ENCODE measurements around the gene MAPT. TPM values are rescaled to one million over a fixed set of nuclear protein-coding genes. Genes with fewer than 3 reads are reported as not detected.

Gene MAPT
- total RNA-seq, 1 experiment from 2014 or later: 1.6 TPM

DNA sequence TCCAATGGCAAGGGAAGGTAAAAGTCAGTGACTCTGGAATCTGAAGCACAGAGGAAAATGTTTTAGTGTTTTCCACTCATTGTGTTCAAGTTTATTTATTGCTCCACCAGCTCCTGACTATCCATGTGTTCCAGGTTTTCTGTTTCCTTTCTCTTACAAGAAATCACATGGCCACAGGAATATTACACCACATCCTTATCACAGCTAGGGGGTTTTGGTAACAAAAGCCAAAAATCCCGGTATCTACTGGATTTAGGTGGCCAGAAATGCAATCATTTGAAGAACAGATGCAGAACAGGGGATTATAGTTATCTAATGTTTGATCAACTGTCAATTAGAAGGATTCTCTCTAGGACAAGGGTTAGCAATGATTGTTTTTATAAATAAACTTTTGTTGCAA is 152.6 kb downstream of the MAPT start:
- no peak overlapping the region for H3K27ac Mint-ChIP-seq (ENCODE audit: unreplicated experiment)
- TF ChIP-seq, protein P1, sequence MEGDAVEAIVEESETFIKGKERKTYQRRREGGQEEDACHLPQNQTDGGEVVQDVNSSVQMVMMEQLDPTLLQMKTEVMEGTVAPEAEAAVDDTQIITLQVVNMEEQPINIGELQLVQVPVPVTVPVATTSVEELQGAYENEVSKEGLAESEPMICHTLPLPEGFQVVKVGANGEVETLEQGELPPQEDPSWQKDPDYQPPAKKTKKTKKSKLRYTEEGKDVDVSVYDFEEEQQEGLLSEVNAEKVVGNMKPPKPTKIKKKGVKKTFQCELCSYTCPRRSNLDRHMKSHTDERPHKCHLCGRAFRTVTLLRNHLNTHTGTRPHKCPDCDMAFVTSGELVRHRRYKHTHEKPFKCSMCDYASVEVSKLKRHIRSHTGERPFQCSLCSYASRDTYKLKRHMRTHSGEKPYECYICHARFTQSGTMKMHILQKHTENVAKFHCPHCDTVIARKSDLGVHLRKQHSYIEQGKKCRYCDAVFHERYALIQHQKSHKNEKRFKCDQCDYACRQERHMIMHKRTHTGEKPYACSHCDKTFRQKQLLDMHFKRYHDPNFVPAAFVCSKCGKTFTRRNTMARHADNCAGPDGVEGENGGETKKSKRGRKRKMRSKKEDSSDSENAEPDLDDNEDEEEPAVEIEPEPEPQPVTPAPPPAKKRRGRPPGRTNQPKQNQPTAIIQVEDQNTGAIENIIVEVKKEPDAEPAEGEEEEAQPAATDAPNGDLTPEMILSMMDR (IDR thresholded peaks at IDR 0.05; ENCODE audit: unreplicated experiment): no peak
- intact Hi-C loops (cut with micrococcal nuclease; ENCODE audit: unreplicated experiment): no loop called here
- no peak for DNase-seq
- H3K27me3 Mint-ChIP-seq (ENCODE audit: unreplicated experiment): no peaks in the 10 kb centered on the region
- H3K9me3 Mint-ChIP-seq (ENCODE audit: low read depth, unreplicated experiment): no peaks in the 10 kb centered on the region
- H3K4me1 Mint-ChIP-seq (ENCODE audit: low read depth, unreplicated experiment): peaks cover 28% of the 10 kb centered on the region
- peaks cover 82% of the 10 kb centered on the region for H3K36me3 Mint-ChIP-seq (ENCODE audit: insufficient read depth, unreplicated experiment)
- no TSS peak for BruUV-seq (replicated peaks)
- CTCF ChIA-PET: interaction anchor here (0.5 to 1.4 kb wide), 3 partner anchors 104 to 1557 kb away, joined by 3 to 5 read pairs (median 5); partner anchors contain the start of gene KANSL1
- H3K4me3 Mint-ChIP-seq (ENCODE audit: low read depth, unreplicated experiment): no peak overlapping the region

DNA sequence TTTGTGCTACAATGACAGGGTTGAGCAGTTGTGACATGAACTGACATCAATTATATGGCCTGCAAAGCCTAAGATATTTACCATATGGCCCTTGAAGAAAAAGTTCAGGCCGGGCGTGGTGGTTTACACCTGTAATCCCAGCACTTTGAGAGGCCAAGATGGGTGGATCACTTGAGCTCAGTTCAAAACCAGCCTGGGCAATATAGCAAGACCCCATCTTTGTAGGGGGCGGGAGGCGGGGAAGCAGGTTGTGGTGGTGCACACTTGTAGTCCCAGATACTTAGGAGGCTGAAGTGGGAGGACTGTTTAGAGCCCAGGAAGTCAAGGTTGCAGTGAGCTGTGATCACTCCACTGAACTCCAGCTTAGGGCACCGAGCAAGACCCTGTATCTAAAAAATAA is 153.0 kb downstream of the MAPT start:
- Mint-ChIP-seq H3K4me1 (ENCODE audit: low read depth, unreplicated experiment) (peaks cover 33% of the 10 kb centered on the region), H3K4me3 (ENCODE audit: low read depth, unreplicated experiment) (no peak overlapping the region), H3K36me3 (ENCODE audit: insufficient read depth, unreplicated experiment) (peaks cover 86% of the 10 kb centered on the region), H3K27me3 (ENCODE audit: unreplicated experiment) (no peaks in the 10 kb centered on the region), H3K27ac (ENCODE audit: unreplicated experiment) (no peak overlapping the region), H3K9me3 (ENCODE audit: low read depth, unreplicated experiment) (no peaks in the 10 kb centered on the region)
- CTCF ChIA-PET: interaction anchor here (0.5 to 1.4 kb wide), 2 partner anchors 104 to 145 kb away, joined by 3 to 5 read pairs; partner anchors contain the start of gene KANSL1
- DNase-seq: no peak
- BruUV-seq (replicated peaks): no TSS peak
- TF ChIP-seq, protein P1 (IDR thresholded peaks at IDR 0.05; ENCODE audit: unreplicated experiment): no peak
- intact Hi-C loops (cut with micrococcal nuclease; ENCODE audit: unreplicated experiment): no loop called here

DNA sequence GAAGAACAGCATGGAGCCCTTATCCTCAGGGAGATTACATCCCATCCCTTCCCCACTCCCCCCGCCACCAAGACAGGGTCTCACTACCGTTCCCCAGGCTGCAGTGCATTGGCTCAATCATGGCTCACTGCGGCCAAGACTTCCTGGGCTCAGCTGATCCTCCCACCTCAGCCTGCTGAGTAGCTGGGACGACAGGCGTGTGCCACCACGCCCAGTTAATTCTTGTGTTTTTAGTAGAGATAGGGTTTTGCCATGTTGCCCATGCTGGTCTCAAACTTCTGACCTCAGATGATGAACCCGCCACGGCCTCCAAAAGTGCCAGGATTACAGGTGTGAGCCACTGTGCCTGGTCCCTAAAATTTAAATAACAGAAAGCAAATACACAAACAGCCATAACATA is 153.5 kb downstream of the MAPT start:
- Mint-ChIP-seq H3K9me3 (ENCODE audit: low read depth, unreplicated experiment) (no peaks in the 10 kb centered on the region), H3K36me3 (ENCODE audit: insufficient read depth, unreplicated experiment) (peaks cover 85% of the 10 kb centered on the region), H3K27ac (ENCODE audit: unreplicated experiment) (no peak overlapping the region), H3K4me1 (ENCODE audit: low read depth, unreplicated experiment) (peaks cover 33% of the 10 kb centered on the region), H3K4me3 (ENCODE audit: low read depth, unreplicated experiment) (no peak overlapping the region), H3K27me3 (ENCODE audit: unreplicated experiment) (no peaks in the 10 kb centered on the region)
- no TSS peak for BruUV-seq (replicated peaks)
- TF ChIP-seq, protein P1 (IDR thresholded peaks at IDR 0.05; ENCODE audit: unreplicated experiment): no peak
- intact Hi-C loops (cut with micrococcal nuclease; ENCODE audit: unreplicated experiment): no loop called here
- CTCF ChIA-PET: interaction anchor here (1.4 kb wide), 1 partner anchor 145 kb away, joined by 5 read pairs; the partner anchor contains the start of gene KANSL1
- no peak for DNase-seq

DNA sequence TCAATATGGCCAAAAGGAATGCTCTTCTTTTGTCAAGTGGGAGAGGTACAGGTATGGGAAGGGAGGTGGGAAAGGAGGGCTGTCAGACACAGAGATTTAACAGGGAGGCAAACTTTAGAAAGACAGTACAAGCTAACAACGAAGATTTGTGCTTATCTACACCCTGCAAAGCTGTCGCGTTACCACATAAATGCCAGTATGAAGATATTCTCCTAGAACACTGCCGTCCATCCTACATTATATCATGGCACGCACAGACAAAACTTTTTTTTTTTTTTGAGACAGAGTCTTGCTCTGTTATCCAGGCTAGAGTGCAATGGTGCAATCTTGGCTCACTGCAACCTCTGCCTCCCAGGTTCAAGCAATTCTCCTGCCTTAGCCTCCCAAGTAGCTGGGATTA is 155.3 kb downstream of the MAPT start:
- no peak for DNase-seq
- Mint-ChIP-seq H3K4me1 (ENCODE audit: low read depth, unreplicated experiment) (peaks cover 20% of the 10 kb centered on the region), H3K4me3 (ENCODE audit: low read depth, unreplicated experiment) (no peak overlapping the region), H3K36me3 (ENCODE audit: insufficient read depth, unreplicated experiment) (peaks cover 78% of the 10 kb centered on the region), H3K9me3 (ENCODE audit: low read depth, unreplicated experiment) (no peaks in the 10 kb centered on the region), H3K27me3 (ENCODE audit: unreplicated experiment) (no peaks in the 10 kb centered on the region), H3K27ac (ENCODE audit: unreplicated experiment) (no peak overlapping the region)
- TF ChIP-seq, protein P1 (IDR thresholded peaks at IDR 0.05; ENCODE audit: unreplicated experiment): no peak
- CTCF ChIA-PET: interaction anchor here (0.7 kb wide), 1 partner anchor 8 kb away, joined by 4 read pairs; no protein-coding TSS in a partner anchor
- intact Hi-C loops (cut with micrococcal nuclease; ENCODE audit: unreplicated experiment): no loop called here
- BruUV-seq (replicated peaks): no TSS peak

Measured in Calu3 (cell line).